Measurements from ENCODE around the gene ITGBL1.

The ITGBL1 gene

GRCh38 chr13:101452519-101453485, at the start of gene ITGBL1:
Gene ITGBL1, plus strand, starts transcription at chr13:101452675. Its CDS starts 159 bp downstream, at chr13:101452834.
- peaks cover 38% of the 10 kb centered on the region for H3K27me3 Mint-ChIP-seq
- H3K9me3 Mint-ChIP-seq: no peaks in the 10 kb centered on the region
- H3K27ac Mint-ChIP-seq (ENCODE audit: low read depth): no peak within 1 kb of the TSS
- H3K4me3 Mint-ChIP-seq: peak within 1 kb of the TSS; percentile 16
- ATAC-seq (replicated peaks; ENCODE audit: extremely low read depth, poor library complexity, severe bottlenecking) (no peak), DNase-seq (ENCODE audit: low spot score in 2 of 2) (no peak)
- no peaks in the 10 kb centered on the region for H3K4me1 Mint-ChIP-seq
- no peaks in the 10 kb centered on the region for H3K36me3 Mint-ChIP-seq (ENCODE audit: insufficient read depth)

- DNase-seq (ENCODE audit: low spot score in 2 of 2) (no peak), ATAC-seq (replicated peaks; ENCODE audit: extremely low read depth, poor library complexity, severe bottlenecking) (no peak)
- no peaks in the 10 kb centered on the region for H3K4me1 Mint-ChIP-seq
- no peaks in the 10 kb centered on the region for H3K36me3 Mint-ChIP-seq (ENCODE audit: insufficient read depth)
- H3K4me3 Mint-ChIP-seq: no peak overlapping the region
- H3K9me3 Mint-ChIP-seq: peaks cover 8% of the 10 kb centered on the region
- H3K27me3 Mint-ChIP-seq: peaks cover 10% of the 10 kb centered on the region
- no peak overlapping the region for H3K27ac Mint-ChIP-seq (ENCODE audit: low read depth)
These were observed 45.7 kb upstream of the ITGBL1 start for GRCh38 chr13:101406791-101407190.

- no peaks in the 10 kb centered on the region for H3K4me1 Mint-ChIP-seq
- no peak overlapping the region for H3K27ac Mint-ChIP-seq (ENCODE audit: low read depth)
- H3K4me3 Mint-ChIP-seq: no peak overlapping the region
- peaks cover 8% of the 10 kb centered on the region for H3K9me3 Mint-ChIP-seq
- H3K27me3 Mint-ChIP-seq: peaks cover 10% of the 10 kb centered on the region
- ATAC-seq (replicated peaks; ENCODE audit: extremely low read depth, poor library complexity, severe bottlenecking): no peak
- DNase-seq (ENCODE audit: low spot score in 2 of 2): no peak
- no peaks in the 10 kb centered on the region for H3K36me3 Mint-ChIP-seq (ENCODE audit: insufficient read depth)
These were observed 44.3 kb upstream of the ITGBL1 start for GRCh38 chr13:101408154-101408553.

- Mint-ChIP-seq H3K36me3 (ENCODE audit: insufficient read depth) (no peaks in the 10 kb centered on the region), H3K27ac (ENCODE audit: low read depth) (no peak overlapping the region), H3K4me3 (no peak overlapping the region), H3K9me3 (peaks cover 8% of the 10 kb centered on the region), H3K27me3 (peaks cover 14% of the 10 kb centered on the region), H3K4me1 (no peaks in the 10 kb centered on the region)
- ATAC-seq (replicated peaks; ENCODE audit: extremely low read depth, poor library complexity, severe bottlenecking) (no peak), DNase-seq (ENCODE audit: low spot score in 2 of 2) (no peak)
These were observed 43.4 kb upstream of the ITGBL1 start for GRCh38 chr13:101408992-101409656.

GRCh38 chr13:101412076-101412475, 40.4 kb upstream of the ITGBL1 start:
- no peaks in the 10 kb centered on the region for H3K36me3 Mint-ChIP-seq (ENCODE audit: insufficient read depth)

GRCh38 chr13:101415358-101416174, 36.9 kb upstream of the ITGBL1 start:
- no peak overlapping the region for H3K4me3 Mint-ChIP-seq
- H3K27me3 Mint-ChIP-seq: peaks cover 36% of the 10 kb centered on the region
- DNase-seq (ENCODE audit: low spot score in 2 of 2): no peak
- no peaks in the 10 kb centered on the region for H3K4me1 Mint-ChIP-seq
- no peak for ATAC-seq (replicated peaks; ENCODE audit: extremely low read depth, poor library complexity, severe bottlenecking)
- no peaks in the 10 kb centered on the region for H3K36me3 Mint-ChIP-seq (ENCODE audit: insufficient read depth)
- no peaks in the 10 kb centered on the region for H3K9me3 Mint-ChIP-seq
- no peak overlapping the region for H3K27ac Mint-ChIP-seq (ENCODE audit: low read depth)

More at GRCh38 chr13:101412076-101412475, 40.4 kb upstream of the ITGBL1 start:
- DNase-seq (ENCODE audit: low spot score in 2 of 2) (no peak), ATAC-seq (replicated peaks; ENCODE audit: extremely low read depth, poor library complexity, severe bottlenecking) (no peak)
- no peaks in the 10 kb centered on the region for H3K4me1 Mint-ChIP-seq
- H3K4me3 Mint-ChIP-seq: no peak overlapping the region
- peaks cover 22% of the 10 kb centered on the region for H3K27me3 Mint-ChIP-seq
- no peaks in the 10 kb centered on the region for H3K9me3 Mint-ChIP-seq
- H3K27ac Mint-ChIP-seq (ENCODE audit: low read depth): no peak overlapping the region

- H3K4me3 Mint-ChIP-seq: no peak within 1 kb of the TSS
- H3K27me3 Mint-ChIP-seq: peaks cover 36% of the 10 kb centered on the region
- H3K36me3 Mint-ChIP-seq (ENCODE audit: insufficient read depth): no peaks in the 10 kb centered on the region
These were observed 36.1 kb upstream of the ITGBL1 start, which contains the start of gene NALCN for GRCh38 chr13:101416181-101417042. Gene NALCN, minus strand, starts transcription at chr13:101416508. Its CDS starts 17,382 bp downstream, at chr13:101399126.

GRCh38 chr13:101417043-101417406, 35.5 kb upstream of the ITGBL1 start:
- ATAC-seq (replicated peaks; ENCODE audit: extremely low read depth, poor library complexity, severe bottlenecking): no peak
- Mint-ChIP-seq H3K27ac (ENCODE audit: low read depth) (no peak overlapping the region), H3K4me3 (no peak overlapping the region)

More at GRCh38 chr13:101416181-101417042, 36.1 kb upstream of the ITGBL1 start, which contains the start of gene NALCN:
- ATAC-seq (replicated peaks; ENCODE audit: extremely low read depth, poor library complexity, severe bottlenecking) (no peak), DNase-seq (ENCODE audit: low spot score in 2 of 2) (no peak)
- H3K27ac Mint-ChIP-seq (ENCODE audit: low read depth): no peak within 1 kb of the TSS
- H3K4me1 Mint-ChIP-seq: no peaks in the 10 kb centered on the region
- no peaks in the 10 kb centered on the region for H3K9me3 Mint-ChIP-seq

GRCh38 chr13:101417501-101417900, 35.0 kb upstream of the ITGBL1 start:
- no peaks in the 10 kb centered on the region for H3K36me3 Mint-ChIP-seq (ENCODE audit: insufficient read depth)
- no peak overlapping the region for H3K4me3 Mint-ChIP-seq
- ATAC-seq (replicated peaks; ENCODE audit: extremely low read depth, poor library complexity, severe bottlenecking) (no peak), DNase-seq (ENCODE audit: low spot score in 2 of 2) (no peak)
- H3K9me3 Mint-ChIP-seq: no peaks in the 10 kb centered on the region
- no peak overlapping the region for H3K27ac Mint-ChIP-seq (ENCODE audit: low read depth)
- peaks cover 36% of the 10 kb centered on the region for H3K27me3 Mint-ChIP-seq
- H3K4me1 Mint-ChIP-seq: no peaks in the 10 kb centered on the region

More at GRCh38 chr13:101417043-101417406, 35.5 kb upstream of the ITGBL1 start:
- no peaks in the 10 kb centered on the region for H3K9me3 Mint-ChIP-seq
- H3K27me3 Mint-ChIP-seq: peaks cover 36% of the 10 kb centered on the region
- no peak for DNase-seq (ENCODE audit: low spot score in 2 of 2)
- no peaks in the 10 kb centered on the region for H3K4me1 Mint-ChIP-seq
- no peaks in the 10 kb centered on the region for H3K36me3 Mint-ChIP-seq (ENCODE audit: insufficient read depth)

- H3K27ac Mint-ChIP-seq (ENCODE audit: low read depth): no peak overlapping the region
- H3K36me3 Mint-ChIP-seq (ENCODE audit: insufficient read depth): no peaks in the 10 kb centered on the region
- no peaks in the 10 kb centered on the region for H3K4me1 Mint-ChIP-seq
- H3K27me3 Mint-ChIP-seq: peaks cover 9% of the 10 kb centered on the region
- no peak overlapping the region for H3K4me3 Mint-ChIP-seq
- no peaks in the 10 kb centered on the region for H3K9me3 Mint-ChIP-seq
- DNase-seq (ENCODE audit: low spot score in 2 of 2): no peak
- no peak for ATAC-seq (replicated peaks; ENCODE audit: extremely low read depth, poor library complexity, severe bottlenecking)
These were observed 28.6 kb upstream of the ITGBL1 start for GRCh38 chr13:101423872-101424271.

- H3K27me3 Mint-ChIP-seq: peaks cover 12% of the 10 kb centered on the region
- H3K4me3 Mint-ChIP-seq: no peak overlapping the region
- no peak overlapping the region for H3K27ac Mint-ChIP-seq (ENCODE audit: low read depth)
- ATAC-seq (replicated peaks; ENCODE audit: extremely low read depth, poor library complexity, severe bottlenecking): no peak
- DNase-seq (ENCODE audit: low spot score in 2 of 2): no peak
- no peaks in the 10 kb centered on the region for H3K4me1 Mint-ChIP-seq
- H3K36me3 Mint-ChIP-seq (ENCODE audit: insufficient read depth): no peaks in the 10 kb centered on the region
- no peaks in the 10 kb centered on the region for H3K9me3 Mint-ChIP-seq
These were observed 27.9 kb upstream of the ITGBL1 start for GRCh38 chr13:101424381-101425155.

Data from central memory CD8-positive, alpha-beta T cell (primary cell).